NCI-H345 (cell line): Measurements from ENCODE around the gene POLE.

Experiments used
- DNase-seq: peaks from one replicate; lab custom pipeline; 2025; lab: John Stamatoyannopoulos, UW

The POLE gene

GRCh38 chr12:132653567-132654290 is 33.4 kb downstream of the POLE start:
- DNase-seq = no peak

DNA sequence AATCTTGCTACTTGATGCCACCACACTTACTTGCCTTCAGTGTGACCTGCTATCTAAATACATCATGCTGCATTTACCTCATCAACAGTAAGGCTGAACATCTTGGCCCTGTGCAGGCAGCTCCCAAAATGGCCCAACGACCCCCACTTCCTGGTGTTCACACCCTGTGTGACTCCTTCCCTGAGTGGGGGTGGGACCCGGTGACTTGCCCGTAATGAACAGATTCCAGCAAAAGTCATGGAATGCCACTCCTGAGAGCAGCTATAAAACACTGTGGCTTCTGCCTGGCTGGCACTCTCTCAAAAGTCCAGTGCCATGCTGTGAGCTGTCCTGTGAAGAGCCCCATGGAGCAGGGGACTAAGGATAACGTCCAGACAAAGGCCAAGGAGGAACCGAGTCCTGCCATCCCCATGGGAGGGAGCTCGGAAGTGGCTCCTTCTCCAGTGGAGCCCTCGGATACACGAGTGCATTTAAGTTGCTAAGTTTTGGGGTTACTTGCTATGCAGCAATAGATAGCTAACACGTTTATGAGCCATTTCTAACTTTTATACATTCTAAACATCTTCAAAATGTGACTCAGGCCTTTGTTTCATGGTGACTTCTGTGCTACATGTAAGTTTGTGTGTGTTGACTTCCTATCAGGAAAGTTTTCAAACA is 35.6 kb downstream of the POLE start:
- DNase-seq = no peak

DNA sequence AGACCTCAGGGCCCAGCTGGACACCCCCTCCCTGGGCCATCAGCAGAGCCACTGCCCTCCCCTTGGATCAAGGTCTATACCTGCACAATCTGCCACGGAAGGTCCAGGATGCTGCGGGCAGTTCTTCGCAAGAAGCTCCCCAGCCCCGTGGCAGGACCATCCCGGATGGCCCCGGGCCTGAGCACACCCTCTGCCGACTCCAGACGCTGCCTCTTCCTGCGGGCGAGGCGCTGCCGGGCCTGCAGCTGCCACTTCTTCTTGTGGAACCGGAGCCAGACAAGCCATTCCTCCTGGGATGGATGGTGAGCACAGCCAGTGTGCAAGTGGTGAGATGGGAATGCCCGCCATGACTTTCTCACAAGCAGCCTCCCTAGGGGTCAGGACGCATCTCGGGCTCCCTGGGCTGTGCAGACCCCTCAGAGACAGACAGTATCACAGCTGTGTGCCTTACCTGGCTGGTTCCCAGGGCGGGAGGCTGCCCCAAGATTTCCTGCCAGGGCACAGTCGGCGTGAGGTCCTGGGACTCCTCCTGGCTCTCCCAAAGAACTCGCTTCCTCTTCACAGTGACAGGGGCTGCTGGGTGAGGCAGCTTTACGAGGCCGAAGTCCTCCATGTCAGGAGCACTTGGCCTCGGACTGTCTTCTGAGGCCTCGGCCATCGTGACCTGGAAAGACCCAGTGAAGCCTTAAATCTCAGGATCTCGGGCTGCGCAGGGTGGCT is 37.8 kb downstream of the POLE start:
- no peak for DNase-seq

DNA sequence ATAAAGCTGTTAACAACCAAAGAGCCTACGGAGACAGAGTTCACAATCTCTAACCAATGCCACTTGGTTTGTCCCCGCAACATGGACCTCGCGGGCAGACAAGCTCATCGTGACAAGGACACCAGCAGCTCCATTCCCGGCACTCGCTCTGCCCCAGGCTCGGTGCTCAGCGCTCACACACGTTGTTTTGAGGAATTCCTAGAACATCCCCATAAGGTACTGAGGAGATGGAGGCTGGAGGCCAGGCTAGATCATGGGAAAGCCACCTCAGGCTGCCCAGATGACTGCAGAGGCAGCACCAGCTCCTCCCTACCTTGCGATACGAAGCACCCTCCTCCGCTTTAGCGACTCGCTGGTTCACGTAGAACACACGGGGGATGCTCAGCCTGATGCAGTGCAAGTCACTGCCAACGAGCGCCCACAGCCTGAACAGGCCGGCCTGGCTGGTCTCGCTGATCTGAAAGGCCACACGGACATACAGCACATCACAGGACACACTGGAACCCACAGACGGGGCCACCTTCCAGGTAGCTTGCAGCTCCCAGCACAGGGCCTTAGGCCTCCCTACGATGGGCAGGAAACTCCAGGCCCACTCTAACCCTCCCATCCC is 38.4 kb downstream of the POLE start:
- no peak for DNase-seq

- DNase-seq = no peak
These were observed 39.3 kb downstream of the POLE start for GRCh38 chr12:132647858-132648257.

GRCh38 chr12:132646850-132647249 is 40.3 kb downstream of the POLE start:
- DNase-seq = no peak

DNA sequence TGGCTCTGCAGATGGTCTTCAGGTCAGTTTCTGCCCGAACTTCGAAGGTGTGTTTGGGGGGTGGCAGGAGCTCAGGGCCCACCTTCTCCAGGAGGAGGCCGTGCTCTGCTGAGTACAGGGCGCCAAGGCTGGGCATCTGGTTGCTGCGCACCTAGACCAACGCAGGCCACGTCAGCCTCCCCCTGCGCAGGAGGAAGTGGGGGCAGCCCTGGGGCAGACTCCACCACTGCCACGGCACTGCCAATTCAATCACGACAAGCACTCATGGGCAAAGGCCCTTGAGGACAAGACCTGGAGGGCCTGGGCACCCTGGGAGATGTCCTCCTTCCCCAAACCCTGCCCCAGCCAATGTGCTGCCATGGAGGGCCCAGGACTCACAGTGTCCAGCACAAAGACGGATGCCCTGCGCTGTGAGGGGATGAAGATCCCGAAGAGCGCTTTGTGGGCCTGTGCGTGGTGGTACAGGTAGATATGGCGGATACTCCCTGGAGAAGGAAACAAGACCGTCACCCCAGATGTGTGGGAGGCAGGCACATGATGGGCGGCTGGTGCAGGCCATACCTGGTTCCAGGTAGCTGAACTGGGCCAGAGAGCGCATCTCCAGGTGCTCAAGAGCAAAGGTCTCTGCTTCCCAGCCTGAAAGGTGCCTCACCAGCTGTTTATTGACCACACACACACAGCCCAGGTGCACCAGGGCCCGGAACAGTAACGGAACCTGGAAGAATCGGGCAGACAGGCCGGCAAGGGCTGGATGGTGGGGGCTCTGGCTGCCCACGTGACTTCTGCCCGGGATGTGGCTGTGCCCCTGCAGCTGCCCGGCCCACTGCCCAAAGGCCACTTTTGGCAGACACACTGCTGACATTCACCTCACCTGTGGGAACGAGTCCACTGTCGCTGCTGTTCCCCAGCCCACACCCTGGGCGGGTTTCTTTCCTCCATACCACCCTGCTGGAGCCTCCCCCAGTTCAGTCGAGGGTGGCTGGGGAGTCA is 44.0 kb downstream of the POLE start:
- DNase-seq = no peak

GRCh38 chr12:132641811-132642650 is 45.1 kb downstream of the POLE start:
- DNase-seq = no peak

- DNase-seq = no peak
These were observed 46.2 kb downstream of the POLE start for GRCh38 chr12:132640936-132641335.

DNA sequence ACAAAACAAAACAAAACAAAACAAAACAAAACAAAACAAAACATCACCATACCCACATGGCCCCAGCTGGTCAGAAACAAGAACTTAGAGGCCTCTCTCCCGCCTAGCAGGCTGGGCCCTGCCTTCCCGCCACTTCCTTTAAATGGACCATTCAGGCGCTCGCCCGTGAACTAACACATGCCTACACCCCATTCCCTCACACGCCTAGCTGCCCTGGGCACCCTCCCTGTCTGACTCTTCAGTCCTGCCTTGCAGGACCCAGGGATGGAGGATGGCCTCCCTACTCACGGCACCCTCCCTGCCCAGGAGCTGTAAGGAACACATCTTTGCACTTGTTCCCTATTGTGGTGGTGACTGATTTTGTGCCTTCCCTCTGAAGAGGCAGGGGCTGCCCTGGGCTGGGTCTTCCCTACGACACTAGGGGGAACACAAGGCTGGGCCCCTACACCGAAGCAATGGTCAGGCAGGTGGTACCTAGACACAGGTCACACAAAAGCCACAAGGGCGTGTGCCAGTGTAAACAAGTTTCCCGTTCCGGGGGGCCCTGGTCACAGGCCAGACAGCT is 47.1 kb downstream of the POLE start:
- DNase-seq = no peak

DNA sequence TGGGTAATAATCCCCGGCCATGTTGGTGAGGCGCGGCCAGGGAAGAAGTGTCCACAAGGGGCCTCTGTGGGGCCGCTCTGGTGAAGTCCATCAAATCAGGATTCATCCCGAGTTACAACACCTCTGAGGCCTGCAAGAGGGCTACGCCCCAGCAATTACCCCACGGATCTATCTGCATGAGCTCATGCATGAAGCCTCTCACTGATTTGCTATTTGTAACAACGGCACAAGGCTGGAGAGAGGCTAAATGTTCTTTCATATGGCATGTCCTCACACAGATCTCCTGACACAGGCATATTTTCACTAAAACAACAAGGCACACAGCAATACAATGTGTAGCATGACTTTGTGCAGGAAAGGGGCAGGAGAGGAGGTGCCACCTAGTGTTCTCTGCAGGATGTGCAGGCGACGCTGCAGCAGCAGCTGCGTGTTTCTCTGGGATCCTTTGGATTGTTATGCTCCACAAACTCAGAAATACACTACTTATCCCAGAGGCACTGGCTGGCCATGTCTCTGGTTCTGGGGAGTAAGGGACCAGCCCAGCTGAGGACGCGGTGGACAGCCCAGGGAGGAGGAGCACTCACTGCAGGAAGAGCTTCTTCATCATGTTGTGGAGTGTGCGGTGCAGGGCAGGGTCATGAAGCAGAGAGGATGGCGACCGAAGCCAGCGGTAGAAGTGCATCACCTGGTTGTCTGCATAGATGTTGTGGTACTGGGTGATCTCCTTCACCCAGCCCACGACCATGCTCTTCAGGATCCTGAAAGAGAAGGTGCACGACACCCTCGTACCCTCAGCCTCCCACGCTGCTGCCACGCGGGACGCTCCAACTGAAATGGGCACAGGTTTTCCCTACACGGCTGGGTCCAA is 48.4 kb downstream of the POLE start:
- no peak for DNase-seq

DNA sequence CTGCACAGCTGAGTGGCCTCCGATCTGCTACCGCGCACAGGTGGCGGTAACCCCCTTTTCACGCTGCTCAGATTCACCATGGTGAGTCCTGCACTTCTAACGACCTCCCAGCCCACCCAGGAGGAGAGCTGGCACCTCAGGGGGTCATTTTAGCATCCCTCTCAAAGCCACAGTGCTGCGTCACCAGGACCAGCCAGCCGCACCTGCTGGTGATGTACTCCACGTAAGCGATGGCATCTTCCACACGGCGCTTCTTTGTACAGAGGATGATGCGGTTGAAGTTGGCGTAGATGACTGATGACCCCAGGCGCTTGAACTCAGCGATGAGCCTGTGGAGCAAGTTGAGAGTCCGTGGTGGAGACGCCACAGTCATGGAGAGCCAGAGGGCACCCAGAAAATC is 49.3 kb downstream of the POLE start:
- DNase-seq = no peak

GRCh38 chr12:132635076-132635955 is 51.8 kb downstream of the POLE start:
- DNase-seq = no peak

GRCh38 chr12:132634411-132634990 is 52.6 kb downstream of the POLE start:
- DNase-seq = no peak

DNA sequence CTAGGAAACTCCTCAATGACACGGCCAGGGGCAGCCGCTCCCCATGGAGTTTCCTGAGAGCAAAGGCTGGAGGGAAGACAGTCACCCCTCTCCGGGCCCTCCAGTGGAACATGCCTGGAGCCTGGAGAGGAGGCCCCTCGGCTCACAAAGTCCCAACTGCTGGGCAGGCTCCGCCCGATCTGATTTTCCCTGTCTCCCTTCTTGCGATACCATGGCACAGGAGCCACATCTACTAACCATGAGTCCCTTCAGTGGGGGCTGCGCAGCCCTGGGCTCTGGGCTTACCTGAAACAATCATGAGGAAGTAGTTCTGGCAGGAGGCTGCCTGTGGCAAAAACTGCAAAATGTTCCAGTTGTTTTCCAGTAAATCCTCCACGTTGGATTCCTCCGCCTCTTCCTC is 53.2 kb downstream of the POLE start:
- no peak for DNase-seq

DNA sequence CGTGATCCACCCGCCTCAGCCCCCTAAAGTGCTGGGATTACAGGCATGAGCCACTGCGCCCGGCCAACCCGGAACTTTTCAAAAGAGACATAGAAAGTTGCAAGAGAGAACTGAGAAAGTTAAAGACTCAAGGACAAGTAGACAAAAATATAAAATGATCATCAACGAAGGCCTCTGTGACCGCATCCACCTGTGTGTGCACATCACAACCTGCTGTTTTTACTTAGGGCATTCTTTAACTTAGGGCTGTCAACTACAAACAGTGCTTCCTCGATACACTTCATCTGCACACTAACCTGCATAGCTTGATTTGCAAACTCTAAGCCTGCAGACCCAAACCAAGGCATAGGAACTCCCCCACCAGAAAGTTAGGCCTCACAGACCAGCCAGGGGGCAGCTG is 53.7 kb downstream of the POLE start:
- no peak for DNase-seq

DNA sequence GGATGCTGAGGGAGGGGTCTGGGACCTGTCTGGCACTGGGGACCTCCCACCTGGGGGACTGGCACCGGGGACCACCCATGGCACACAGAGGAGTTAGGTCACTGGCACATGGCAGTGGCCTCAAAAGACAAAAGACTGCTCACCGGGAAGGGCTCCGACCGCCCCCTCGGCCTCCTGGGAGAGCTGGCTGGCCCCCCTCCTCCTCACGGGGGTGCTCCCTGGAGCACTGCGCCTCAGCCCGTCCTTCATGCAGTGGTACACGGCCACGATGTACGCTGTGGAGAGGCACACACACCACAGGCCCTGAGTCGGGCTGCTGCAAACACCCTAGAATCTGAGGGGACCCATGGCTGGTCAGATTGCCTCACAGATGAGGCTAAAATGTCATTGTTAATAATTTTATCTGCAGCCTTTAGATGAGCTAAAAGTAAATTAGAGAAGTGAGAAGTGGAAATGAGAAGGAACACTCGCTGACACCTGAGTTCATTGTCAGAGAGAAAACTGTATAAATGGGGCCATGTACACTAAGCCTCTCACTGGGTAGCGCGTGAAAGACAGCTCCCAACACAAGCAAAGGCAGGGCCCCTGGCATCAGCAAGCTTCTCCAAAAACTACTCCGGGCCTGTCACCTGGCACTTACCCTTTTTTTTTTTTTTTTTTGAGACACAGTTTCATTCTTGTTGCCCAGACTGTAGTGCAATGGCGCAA is 54.5 kb downstream of the POLE start:
- DNase-seq = no peak
